Non-pigmented ciliary epithelial cell (primary cell): ENCODE data around the gene VAV2.

Source experiments
- DNase-seq: peaks from one replicate; pipeline ENCODE4 v3.0.0-alpha.2; 2010; ENCODE audit warnings: low read depth

The VAV2 gene

DNA sequence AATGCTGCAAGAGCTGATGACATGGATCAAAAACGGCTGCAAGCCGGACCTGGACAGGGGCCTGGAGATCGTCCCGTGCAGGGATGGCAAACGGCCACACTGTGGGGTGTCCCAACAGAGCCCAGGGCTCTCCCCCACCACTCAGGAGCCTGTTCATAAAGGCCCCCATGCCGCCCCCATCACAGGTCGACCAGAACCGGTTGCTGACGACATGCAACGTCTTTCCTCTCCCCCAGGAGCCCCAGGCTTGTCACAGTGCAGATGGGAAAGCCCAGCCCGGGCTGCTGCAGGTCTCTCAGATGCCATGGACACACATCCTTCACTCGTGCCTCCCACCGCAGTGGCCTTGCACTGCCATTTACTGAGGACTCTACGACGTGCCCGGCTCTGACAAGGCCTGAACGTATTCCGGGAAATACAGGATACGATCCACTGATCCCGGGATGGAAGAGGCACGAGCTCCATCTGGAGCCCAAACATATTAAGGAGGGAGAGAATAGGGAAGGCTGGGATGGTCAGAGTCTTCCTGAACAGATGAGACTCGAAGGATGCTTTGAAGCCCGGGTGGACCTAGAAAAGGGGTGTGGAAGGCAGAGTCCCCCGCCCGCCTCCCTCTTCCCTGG is 177.4 kb downstream of the VAV2 start:
- no peak for DNase-seq

DNA sequence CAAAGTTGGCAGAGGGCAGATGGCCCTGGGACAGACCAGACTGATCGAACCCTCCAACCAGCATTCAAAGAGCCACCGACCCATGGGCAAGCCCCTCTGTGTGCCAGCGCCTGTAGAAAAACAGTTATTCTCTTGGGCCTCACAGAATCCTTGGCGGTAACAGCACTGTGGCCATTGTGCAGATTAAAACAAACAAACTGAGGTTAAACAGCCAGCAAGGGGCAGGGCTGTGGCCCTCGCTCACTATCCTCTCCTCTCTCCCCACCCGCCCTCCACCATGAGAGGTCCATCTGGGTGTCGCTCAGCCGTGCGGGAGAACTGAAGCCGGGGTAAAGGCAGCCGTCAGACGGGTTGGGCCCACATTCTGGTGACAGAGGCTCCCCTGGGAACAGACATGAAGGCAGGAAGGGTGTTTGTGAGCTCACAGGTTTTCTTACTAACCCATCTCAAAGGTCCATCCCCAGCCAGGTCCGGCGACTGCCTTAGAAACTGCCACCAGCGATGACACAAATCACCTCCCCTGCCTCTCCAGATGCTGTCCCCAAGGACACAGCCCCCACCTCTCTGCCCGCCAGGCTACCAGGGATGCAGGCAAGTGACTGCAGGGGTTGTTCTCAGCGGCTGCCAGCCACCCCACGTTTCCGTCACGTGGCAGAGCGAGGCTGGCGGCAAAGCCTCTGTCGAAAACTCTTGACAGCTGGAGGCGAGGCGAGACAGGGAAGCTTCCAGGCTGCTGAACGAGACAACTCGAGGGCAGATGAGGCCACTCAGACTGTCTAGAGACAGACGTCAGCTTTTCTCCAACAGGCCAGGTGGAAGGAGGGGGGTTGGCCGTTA is 178.2 kb downstream of the VAV2 start:
- no peak for DNase-seq

DNA sequence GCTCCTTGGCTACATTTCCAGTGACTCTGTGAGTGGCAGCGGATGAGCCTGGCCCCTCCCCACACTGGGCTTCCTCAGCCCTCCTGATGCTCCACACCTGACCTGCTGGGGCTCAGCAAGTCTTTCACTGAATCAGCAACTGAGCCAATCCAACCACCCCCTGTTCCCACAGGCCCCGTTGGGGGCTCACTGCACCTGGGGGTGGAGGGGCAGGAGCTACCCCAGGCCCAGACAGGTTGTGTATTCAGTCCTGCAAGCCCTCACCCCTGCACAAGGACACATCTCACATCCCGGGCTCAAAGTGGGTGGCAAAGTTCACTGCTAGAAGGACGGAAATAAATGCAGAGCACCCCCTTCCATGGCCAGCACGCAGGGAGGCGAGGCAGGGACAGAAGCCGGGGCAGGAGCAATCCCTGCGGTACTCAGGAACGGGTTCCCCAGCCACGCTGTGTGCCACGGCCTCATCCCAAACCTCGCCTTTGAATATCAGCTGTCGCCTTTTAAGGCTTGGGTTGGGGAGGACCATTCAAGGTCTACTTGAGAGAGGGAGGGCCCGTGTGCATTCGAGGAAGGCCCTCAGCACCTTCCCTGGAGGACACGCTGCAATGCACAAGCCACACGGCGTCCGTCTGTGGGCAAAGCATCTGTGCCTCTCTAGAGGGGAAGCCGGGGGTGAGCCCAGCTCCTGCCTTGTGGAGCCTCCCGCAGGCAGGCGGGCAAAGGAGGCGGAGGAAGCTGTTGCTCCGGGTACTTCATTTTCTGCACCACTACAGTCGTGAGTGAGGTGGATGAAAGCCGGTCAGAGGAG is 179.0 kb downstream of the VAV2 start:
- no peak for DNase-seq

DNA sequence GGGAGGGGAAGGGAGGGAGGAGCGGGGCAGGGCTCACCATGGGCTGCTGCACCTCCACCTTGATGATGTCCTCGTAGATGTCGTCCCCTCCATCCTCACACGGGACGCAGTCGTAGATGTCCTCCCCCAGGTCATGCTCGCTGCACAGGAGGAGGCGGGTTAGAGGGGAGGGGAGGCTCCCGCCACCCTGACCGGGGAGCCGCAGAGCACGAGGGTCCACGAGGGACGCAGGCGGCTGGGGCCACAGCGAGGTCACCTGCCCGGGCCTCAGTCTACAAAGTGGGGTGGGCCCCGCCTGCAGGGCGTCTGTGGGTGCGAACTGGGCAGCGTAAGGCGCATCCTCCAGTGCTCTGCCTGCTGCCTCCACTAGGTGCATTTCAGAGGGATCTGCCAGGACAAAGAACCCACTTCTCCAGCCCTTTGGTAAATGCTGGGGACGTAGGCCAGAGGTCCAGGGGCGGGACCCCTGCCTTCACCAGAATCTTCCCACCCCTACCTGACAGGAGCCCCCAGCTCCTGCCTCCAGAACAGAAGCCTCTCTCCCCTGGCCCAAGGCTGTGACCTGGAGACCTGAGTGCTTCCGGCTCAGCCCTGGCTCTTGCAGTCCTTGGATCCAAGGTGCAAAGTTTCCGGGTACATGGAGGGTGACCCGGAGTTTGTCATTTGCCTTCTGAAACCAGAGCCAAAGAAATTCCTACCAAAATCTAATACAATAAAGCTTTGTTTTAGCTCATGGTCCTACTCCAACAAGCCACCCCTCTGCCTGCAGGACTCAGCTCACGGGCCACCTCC is 179.9 kb downstream of the VAV2 start:
- DNase-seq: no peak

DNA sequence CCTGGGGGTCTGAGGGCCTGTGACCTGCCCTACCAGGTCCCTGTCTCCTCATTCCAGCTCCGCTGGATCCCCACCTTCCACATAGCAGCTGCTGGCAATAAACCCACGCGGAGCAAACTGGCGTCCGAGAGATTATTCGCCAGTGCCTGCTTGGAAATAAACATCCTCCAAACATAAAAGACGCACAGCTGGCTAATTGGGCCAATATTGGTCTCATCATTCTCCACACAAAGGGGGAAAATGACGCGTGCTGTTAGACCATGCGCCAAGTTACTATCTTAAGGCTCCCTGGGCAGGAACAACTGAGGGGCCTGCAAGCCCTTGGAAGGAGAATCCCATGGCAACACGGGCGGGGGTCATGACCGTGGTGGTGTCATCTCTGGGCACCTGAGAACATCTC is 180.7 kb downstream of the VAV2 start:
- no peak for DNase-seq

DNA sequence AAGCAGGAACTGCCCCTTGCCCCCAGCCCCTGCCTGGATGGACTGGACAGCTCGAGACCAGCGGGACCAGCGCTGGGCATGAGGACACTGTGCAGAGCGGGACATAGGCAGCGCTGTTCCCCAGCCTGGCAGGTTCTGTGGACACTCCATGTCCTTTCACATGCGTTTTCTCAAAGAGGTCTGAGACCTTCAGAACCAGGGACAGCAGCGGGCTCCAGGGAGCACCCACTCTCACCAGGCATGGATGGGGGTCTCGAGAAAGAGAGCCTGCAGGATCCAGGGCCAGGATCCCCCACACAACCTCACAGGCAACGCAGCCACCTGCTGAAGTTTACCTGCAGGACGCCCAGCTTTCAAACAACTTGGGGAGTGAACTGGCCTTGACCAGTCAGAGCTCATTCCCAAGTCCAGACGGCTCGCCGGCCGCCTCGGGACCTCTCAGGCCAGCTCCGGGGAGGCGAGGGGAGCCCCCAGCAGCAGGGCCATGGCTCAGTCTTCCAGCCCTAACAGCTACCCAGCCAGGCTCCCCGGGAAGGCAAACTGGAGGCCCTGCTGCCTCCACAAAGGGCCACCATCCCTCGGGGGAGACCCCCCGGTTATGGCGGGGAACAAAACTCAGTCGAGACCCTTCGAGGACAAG is 181.4 kb downstream of the VAV2 start:
- no peak for DNase-seq

DNA sequence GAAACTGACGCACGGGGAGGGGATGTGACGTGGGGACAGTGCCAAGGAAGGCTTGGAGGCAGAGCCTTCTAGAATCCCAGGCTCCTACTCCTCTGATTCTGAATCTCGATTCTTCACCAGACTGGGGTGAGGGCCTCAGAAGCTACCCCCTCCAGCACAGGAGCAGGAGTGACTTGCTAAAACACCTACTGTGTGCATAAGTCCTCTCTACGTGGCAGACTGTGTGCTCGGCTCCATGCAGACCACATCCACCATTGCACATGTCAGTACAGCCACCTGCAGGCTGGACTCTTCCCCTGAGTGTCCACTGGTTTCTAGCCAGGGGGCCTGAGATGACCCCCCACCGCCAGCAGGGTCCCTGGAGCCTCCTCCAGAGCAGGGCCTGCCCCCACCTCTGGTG is 182.8 kb downstream of the VAV2 start:
- DNase-seq: no peak

DNA sequence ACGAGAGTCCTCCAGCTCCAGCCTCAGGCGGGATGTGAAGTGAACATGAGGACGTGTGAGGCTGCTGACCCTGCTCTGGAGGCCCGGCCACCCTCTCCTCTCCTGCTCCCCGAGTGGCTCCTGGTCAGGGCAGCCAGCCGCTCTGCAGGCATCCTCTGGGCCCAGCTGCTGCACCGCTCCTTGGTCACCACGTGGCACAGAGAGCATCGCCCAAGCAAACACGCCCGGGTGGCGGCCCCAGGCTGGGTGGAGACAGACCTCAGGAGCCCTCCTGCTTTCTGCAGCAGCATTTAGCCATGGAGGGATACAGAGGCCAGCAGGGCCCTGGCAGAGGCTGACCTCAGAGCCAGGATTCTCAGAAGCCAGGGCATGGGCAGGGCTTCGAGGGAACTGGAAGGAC is 184.3 kb downstream of the VAV2 start:
- DNase-seq: no peak

DNA sequence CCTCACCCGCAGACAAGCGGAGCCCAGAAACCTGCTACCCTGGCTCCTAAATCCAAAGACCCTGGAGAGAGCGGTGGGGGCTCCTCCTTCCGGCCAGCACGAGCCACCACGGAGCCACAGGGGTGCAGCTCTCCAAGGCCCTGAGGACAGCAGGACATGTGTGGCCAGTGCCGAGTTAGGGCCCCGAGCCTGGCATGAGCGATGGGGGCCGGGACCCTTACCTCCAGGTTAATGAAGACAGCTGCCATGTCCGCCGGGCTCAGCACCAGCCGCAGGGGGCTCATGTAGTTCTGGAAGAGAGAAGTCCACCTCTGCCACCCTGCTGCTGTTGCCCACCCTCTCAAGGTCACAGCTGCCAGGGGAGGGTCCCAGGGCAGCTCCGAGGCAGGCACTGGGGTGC is 185.1 kb downstream of the VAV2 start:
- no peak for DNase-seq

DNA sequence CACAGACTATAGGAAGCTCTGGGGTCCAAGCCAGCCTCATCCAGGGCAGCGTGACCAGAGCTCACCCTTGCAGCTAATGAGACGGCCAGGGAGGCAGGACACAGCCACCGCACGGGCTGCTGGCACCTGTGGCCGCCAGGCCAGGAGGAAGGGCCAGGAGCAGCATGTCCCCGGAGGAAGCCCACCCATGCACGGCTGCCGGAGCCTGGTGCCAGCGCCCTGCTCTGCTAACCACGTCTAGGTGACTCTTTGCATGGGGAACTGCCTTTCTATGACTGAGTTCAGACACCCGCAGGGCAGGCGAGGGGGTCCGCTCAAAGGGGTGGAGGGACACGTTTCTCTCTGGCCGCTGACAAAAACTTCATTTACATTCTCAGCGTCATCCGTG is 185.5 kb downstream of the VAV2 start:
- DNase-seq: no peak

DNA sequence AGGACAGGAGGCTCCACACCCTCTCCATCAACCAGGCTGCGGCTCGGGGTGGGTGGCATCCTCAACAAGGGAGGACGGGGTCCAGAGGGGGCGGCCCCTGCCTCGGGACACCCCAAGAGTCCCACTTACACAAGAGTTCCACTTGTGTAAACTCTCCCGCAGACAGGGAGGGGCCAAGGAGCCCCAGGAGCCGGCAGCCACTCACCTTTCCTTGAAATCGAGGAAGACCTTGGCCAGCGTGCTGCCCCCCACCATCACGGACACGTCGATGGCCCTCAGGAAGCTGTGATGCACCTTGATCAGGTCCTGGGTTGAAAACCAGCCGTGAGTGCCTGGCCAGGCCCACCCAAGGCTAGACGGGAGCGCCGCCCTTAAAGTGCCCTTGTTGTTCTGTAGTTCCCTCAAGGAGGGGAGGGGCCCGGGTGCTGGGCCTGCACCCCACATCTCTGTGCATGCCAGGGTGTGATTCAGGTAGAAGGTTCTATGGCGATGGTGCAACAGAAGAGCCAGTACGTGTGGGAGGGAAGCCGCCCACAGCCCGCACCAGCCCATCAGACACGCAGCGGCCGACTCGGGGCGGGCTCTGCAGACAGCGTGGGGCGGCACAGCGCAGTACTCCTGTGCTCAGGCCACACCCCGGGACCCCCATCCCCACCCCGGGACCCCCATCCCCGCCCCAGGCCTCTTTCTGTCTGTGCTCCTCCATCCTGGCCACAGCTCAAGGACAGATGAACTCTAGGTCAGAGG is 186.1 kb downstream of the VAV2 start:
- no peak for DNase-seq

DNA sequence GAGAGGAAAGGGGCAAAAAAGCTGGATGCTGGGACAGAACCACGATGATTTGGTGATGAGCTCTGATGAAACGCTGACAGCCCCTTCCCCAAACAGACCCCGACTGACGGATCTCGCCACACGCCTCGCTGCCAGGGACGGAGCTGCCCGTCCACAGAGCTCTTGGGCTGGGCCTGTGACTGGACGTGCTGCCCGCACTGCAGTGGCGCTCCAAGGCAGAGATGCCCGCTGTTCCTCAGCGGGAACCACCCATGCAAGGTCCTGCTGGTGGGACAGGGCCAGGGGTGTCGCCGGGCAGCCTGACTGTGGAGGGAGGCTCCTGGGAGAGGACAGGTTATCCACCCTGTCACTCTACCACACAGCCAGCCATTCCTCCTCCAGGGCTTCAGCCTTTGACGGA is 187.9 kb downstream of the VAV2 start:
- no peak for DNase-seq

DNA sequence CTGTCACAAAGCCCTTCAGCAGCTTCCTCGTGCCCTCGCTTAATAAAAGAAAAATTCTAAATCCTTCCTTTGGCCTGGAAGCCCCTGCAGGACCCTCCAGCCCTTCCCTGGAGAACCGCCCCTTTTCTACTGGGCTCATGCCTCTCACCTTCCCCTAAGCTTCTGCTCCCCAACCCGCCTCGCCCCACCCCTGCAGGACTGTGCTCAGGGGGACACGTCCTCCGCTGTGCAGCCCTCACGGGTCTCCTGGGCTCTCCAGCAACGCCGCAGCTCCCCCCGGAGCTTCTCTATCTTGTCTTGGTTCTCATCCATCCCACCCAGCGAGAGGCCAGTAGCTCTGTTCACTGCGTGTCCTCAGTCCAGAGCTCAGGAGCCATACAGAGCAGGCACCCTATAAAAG is 188.4 kb downstream of the VAV2 start:
- DNase-seq: no peak

DNA sequence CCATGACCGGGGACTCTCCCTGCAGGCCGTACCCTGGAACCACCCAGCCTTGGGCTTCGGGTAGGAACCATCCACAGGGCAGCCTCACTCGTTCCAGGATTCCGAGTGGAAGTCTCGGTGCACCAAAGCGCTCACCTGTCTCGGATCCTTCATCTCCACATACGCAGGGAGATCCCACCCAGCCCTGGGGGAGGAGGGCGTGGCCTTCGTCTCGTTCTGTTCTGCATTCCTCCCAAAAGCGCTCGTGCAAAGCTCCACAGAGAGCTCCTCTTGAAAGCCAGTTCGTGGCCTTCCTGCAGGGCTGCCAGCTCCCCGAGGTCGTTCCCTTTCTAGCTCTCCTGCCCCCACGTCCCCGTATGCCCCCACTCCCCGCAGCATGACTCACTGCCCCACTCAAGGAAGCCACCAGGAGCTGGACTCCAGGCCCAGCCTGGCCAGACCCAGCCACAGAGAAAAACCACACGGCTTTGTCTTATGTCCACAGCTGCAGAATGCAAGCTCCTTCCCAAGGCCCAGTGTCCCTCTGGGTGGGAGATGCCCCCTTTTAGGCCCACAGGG is 189.0 kb downstream of the VAV2 start:
- DNase-seq: no peak

DNA sequence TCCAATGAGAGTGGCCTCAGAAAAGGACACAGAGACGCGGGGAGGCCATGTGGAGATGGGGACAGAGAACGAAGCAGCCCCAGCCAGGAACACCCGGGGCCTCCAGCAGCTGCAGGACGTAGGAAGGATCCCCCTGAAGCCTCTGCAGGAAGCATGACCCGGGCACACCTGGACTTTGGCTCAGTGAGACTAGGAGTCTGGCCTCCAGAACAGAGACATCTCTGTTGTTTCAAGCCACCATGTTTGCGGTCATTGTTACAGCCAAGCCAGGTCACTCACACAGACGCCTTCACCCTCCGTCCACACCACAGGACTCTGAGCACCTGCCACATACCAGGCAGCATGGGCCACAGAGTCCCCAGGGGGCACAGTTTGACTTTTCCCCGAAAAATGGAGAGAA is 190.4 kb downstream of the VAV2 start:
- DNase-seq: no peak

DNA sequence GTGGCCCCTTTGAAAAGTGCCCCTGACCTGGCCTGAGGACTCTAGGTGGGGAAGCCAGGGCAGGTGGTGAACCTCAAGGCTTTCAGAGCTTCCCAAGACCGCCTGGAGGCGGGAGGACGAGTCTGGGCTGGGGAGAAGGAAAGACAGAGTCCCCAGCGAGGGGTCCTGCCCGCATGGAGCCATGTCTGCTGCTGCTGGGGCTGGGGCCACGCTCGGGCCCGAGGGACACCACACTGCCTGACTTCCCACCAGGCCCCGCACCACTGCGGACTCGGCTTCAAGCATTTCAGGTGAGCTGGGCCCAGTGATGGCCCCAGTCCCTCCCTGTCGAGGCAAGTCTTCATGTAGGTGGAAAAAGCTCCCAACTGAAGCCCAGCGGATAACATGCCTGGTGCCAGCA is 191.9 kb downstream of the VAV2 start:
- no peak for DNase-seq

DNA sequence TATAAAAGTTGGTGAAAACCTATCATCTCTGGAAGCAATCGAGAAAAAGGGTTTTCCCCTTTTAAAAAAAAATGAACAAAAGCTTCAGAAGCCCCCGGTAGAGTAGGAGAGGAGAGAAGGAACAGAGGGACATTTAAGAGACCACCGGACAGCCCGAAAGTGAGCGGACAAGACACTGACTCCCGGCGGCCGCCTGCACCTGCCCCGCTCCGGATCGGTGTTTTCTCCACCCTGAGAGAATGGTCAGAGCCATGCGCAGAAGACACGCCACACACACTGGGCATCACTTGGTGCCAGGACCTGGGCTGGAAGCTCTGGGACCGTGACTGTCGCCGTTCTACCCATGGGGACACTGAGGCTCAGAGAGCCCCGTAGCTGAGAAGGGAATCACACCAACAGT is 192.4 kb downstream of the VAV2 start:
- no peak for DNase-seq

DNA sequence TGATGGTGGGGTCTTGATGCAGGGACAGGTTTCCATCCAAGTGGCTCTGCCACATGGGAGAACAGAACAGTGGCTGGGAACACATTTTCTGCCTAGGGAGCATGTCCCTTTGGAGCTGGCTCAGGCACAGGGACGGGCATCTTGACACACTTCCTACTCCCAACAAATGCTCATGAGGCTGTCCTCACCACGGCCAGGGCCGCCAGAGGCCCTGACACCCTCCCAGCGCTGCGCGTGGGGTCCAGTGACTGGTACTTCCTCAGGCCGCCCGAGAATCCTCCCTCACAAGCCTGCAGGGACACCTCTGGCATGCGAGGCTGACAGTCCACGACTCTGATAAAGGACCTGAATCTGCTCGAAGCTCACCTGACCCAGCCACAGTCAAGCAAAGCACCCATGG is 193.0 kb downstream of the VAV2 start:
- no peak for DNase-seq

DNA sequence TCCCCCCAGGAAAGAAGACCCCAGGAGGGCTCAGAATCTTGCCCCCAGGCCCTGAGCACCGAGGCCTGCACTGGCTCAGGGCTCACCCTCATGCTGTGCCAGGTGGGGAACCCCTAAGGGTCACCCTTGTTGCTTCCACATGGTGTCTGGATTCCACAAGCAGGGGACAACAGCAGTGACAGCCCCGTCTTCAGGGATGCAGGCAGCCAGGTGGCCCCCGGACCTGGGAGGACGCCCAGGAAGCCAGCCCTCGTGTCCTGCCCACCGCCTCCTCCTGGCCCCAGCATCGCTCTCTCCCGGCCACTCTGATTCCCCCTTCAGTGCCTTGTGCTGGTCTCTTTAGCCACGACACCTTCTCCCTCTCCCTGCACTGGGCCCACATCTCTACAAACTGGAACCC is 194.0 kb downstream of the VAV2 start:
- no peak for DNase-seq

DNA sequence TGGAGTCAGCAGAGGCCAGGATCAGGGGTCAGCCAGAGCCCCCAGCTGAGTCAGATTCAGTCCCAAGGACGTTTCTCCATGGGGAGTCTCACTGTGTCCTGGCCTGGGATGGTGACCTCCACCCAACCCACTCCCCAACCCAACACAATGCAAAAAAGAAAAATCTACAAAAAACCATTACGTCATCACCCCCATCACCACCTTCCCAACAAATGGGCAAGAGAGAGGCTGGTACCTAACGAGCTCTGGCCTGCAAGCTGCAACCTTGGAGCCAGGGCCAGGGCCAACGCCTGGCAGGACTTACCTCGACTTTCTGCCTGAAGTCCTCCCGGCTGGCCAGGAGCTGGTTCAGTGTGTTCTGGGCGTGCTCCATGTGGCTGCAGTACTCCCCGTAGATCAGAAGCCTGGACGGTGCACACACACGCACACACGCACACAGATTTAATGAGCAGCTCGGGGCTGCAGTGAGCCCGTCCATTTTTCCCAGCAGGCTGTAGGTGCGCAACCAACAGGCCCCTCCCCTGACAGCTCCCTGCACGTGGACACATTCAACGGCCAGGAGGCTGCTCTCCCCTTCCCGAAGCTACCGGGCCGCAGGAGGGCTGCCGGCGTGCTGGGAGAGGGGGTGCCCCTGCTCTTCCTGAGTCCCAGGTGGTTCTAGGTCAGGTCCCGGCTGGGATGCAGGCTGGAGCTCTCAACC is 194.6 kb downstream of the VAV2 start:
- no peak for DNase-seq
